SK-N-SH (cell line): ENCODE measurements around the gene DDX41.

Experiments used
- EP300 ChIP-seq, 2 experiments: IDR thresholded peaks; 2 replicates each; pipeline versions ENCODE4 v1.4.0 to v1.6.1; 2012; ENCODE audit warnings: borderline replicate concordance in 1 of 2, low read depth in 1 of 2, low read length in 1 of 2
- EZH2phosphoT487 ChIP-seq: fragments of 200-600 bp; sonication (generic); IDR thresholded peaks from 2 replicates; pipeline ENCODE4 v1.6.1; 2017; ENCODE audit warnings: low read depth, mixed run types, mild to moderate bottlenecking, antibody characterized with exemption, moderate library complexity, borderline replicate concordance
- FOXM1 ChIP-seq: IDR thresholded peaks from 2 replicates; pipeline ENCODE4 v1.4.0; 2012; ENCODE audit warnings: low read depth, mild to moderate bottlenecking
- MEF2A ChIP-seq: IDR thresholded peaks from 2 replicates; pipeline ENCODE4 v1.4.0; 2012; ENCODE audit warnings: low read depth, borderline replicate concordance
- MXI1 ChIP-seq: IDR thresholded peaks from 2 replicates; pipeline ENCODE4 v1.6.1; 2012; ENCODE audit warnings: mild to moderate bottlenecking, low read depth, low read length, improper control_type of control experiment
- NRF1 ChIP-seq: IDR thresholded peaks from 2 replicates; pipeline ENCODE4 v1.6.1; 2012; ENCODE audit warnings: low read depth, mild to moderate bottlenecking, low read length
- POLR2AphosphoS5 ChIP-seq: IDR thresholded peaks from 2 replicates; pipeline ENCODE4 v1.6.1; 2012; ENCODE audit warnings: low read depth, low read length
- RCOR1 ChIP-seq: fragments of 150-350 bp; IDR thresholded peaks from 2 replicates; pipeline ENCODE4 v1.6.1; 2017; ENCODE audit warnings: antibody characterized with exemption, low read length
- REST ChIP-seq: IDR thresholded peaks from 2 replicates; pipeline ENCODE4 v1.6.1; 2012; ENCODE audit warnings: mild to moderate bottlenecking, low read depth, low read length, moderate library complexity
- TAF1 ChIP-seq: IDR thresholded peaks from 2 replicates; pipeline ENCODE4 v1.6.1; 2012; ENCODE audit warnings: low read depth, mild to moderate bottlenecking, low read length, moderate library complexity, borderline replicate concordance
- USF1 ChIP-seq: IDR thresholded peaks from 2 replicates; pipeline ENCODE4 v1.4.0; 2012; ENCODE audit warnings: low read depth, borderline replicate concordance
- TF ChIP-seq, protein P1 (sequence below): fragments of 200-600 bp; sonication (generic); IDR thresholded peaks from 2 replicates; pipeline ENCODE4 v1.6.1; 2017; ENCODE audit warnings: antibody characterized with exemption, mild to moderate bottlenecking, moderate library complexity

GRCh38 chr5:177539411-177539810 lies 22.6 kb upstream of the DDX41 start:
- TF ChIP-seq, protein P1, sequence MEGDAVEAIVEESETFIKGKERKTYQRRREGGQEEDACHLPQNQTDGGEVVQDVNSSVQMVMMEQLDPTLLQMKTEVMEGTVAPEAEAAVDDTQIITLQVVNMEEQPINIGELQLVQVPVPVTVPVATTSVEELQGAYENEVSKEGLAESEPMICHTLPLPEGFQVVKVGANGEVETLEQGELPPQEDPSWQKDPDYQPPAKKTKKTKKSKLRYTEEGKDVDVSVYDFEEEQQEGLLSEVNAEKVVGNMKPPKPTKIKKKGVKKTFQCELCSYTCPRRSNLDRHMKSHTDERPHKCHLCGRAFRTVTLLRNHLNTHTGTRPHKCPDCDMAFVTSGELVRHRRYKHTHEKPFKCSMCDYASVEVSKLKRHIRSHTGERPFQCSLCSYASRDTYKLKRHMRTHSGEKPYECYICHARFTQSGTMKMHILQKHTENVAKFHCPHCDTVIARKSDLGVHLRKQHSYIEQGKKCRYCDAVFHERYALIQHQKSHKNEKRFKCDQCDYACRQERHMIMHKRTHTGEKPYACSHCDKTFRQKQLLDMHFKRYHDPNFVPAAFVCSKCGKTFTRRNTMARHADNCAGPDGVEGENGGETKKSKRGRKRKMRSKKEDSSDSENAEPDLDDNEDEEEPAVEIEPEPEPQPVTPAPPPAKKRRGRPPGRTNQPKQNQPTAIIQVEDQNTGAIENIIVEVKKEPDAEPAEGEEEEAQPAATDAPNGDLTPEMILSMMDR: no peak
- TF ChIP-seq FOXM1 (no peak), MXI1 (no peak), TAF1 (no peak), EP300 (IDR thresholded peaks at IDR 0.05; ENCODE audit: borderline replicate concordance in 1 of 2, low read depth in 1 of 2, low read length in 1 of 2) (no peak), USF1 (no peak), POLR2AphosphoS5 (no peak), NRF1 (no peak), REST (no peak), EZH2phosphoT487 (no peak), MEF2A (no peak), RCOR1 (no peak)
